GM12878 (cell line): ENCODE results near the gene USP34. TPM values are rescaled to one million over a fixed set of nuclear protein-coding genes. Genes with fewer than 3 reads are reported as not detected.

Experiments used
- ATAC-seq: fragments of 200-7000 bp; cut with Tn5 transposase; 3 replicates; pipeline ENCODE4 v1.9.1; 2020; ENCODE audit warnings: mild to moderate bottlenecking, moderate library complexity
- BruUV-seq: library from RNA; stranded (reverse); fragments of 400-500 nt; replicated peaks from 2 replicates; lab custom pipeline; 2021; lab: Mats Ljungman, UMichigan
- CTCF ChIA-PET: fragments of 300-600 bp; sonication (Branson Sonifier 250); formaldehyde crosslinking; extraction: SDS; loops from one replicate; lab custom pipeline; 2021; ENCODE audit warnings: inconsistent platforms; lab: Yijun Ruan, JAX
- POLR2A ChIA-PET: fragments of 350-600 bp; formaldehyde crosslinking; extraction: SDS; loops from one replicate; lab custom pipeline; 2021; ENCODE audit warnings: inconsistent platforms; lab: Charles Lee
- RAD21 ChIA-PET: fragments of 300-600 bp; sonication (Branson Sonifier 250); formaldehyde crosslinking; loops from one replicate; lab custom pipeline; 2023; ENCODE audit warnings: antibody characterized with exemption; ENCODE audit not compliant: unreplicated experiment; lab: Charles Lee
- SMC1A ChIA-PET: fragments of 300-600 bp; sonication (Branson Sonifier 250); formaldehyde crosslinking; loops from one replicate; lab custom pipeline; 2023; ENCODE audit not compliant: unreplicated experiment, uncharacterized antibody; lab: Charles Lee
- DNase-seq: peaks from one replicate; pipeline ENCODE4 v3.0.0-alpha.2; 2011; ENCODE audit warnings: low read depth, low spot score
- FAIRE-seq: peaks from 3 replicates; lab custom pipeline; 2011; peaks lifted over from hg19 to GRCh38; lab: Jason Lieb, UNC
- H2AFZ ChIP-seq: 2 replicates; pipeline ENCODE4 v1.6.0; 2011; ENCODE audit warnings: low read depth, low read length, control low read depth; ENCODE audit not compliant: control insufficient read depth
- H3K27ac ChIP-seq: 2 replicates; pipeline ENCODE4 v1.5.1; 2011; ENCODE audit warnings: control low read depth; ENCODE audit not compliant: control insufficient read depth, insufficient read depth
- H3K27me3 ChIP-seq, 2 experiments: replicated peaks in 1 of 2; 2 replicates each; pipeline versions ENCODE4 v1.6.0 to v1.6.1; 2011; ENCODE audit warnings: low read length in 1 of 2; ENCODE audit not compliant: control insufficient read depth in 2 of 2, insufficient read depth in 2 of 2
- H3K36me3 ChIP-seq, 2 experiments: 2 replicates each; pipeline ENCODE4 v1.5.1; 2011; ENCODE audit warnings: low read length in 1 of 2; ENCODE audit not compliant: control insufficient read depth in 2 of 2, insufficient read depth in 2 of 2
- H3K4me1 ChIP-seq: 2 replicates; pipeline ENCODE4 v1.6.1; 2011; ENCODE audit warnings: mild to moderate bottlenecking, low read length, moderate library complexity, mixed read lengths; ENCODE audit not compliant: control insufficient read depth, insufficient read depth
- H3K4me2 ChIP-seq: 2 replicates; pipeline ENCODE4 v1.6.0; 2011; ENCODE audit warnings: control low read depth; ENCODE audit not compliant: control insufficient read depth, insufficient read depth
- H3K4me3 ChIP-seq: fragments of 200-600 bp; sonication (generic); 2 replicates; pipeline ENCODE4 v1.5.1; 2016
- H3K79me2 ChIP-seq: 2 replicates; pipeline ENCODE4 v1.6.0; 2011; ENCODE audit warnings: low read length; ENCODE audit not compliant: control insufficient read depth, insufficient read depth
- H3K9ac ChIP-seq: 2 replicates; pipeline ENCODE4 v1.8.0; 2011; ENCODE audit warnings: low read length, control low read depth, mixed read lengths; ENCODE audit not compliant: control insufficient read depth, insufficient read depth
- H3K9me3 ChIP-seq: replicated peaks from 3 replicates; pipeline ENCODE4 v1.5.1; 2011; ENCODE audit warnings: mild to moderate bottlenecking, low read length; ENCODE audit not compliant: control insufficient read depth, insufficient read depth
- H4K20me1 ChIP-seq: 2 replicates; pipeline ENCODE4 v1.6.0; 2011; ENCODE audit not compliant: control insufficient read depth, insufficient read depth
- BMI1 ChIP-seq: fragments of 450-650 bp; IDR thresholded peaks from 2 replicates; pipeline ENCODE4 v1.6.1; 2016; ENCODE audit warnings: mild to moderate bottlenecking, moderate library complexity, borderline replicate concordance
- PAX5 ChIP-seq: IDR thresholded peaks from 2 replicates; pipeline ENCODE4 v1.6.1; 2011; ENCODE audit warnings: low read depth, low read length, borderline replicate concordance
- WGBS: methylation state at CpG from one replicate; pipeline ENCODE4 v1.1.6; 2016; ENCODE audit warnings: low lambda C conversion rate; ENCODE audit not compliant: insufficient replicate concordance, insufficient coverage; ENCODE audit errors: missing lambda C conversion rate; 5-methylcytosine and 5-hydroxymethylcytosine counted together
- in situ Hi-C: fragments of 300-500 bp; cut with MboI; formaldehyde crosslinking; loops from 9 replicates; pipeline ENCODE4 v1.14.3; 2018; ENCODE audit warnings: mixed read lengths
- intact Hi-C: fragments of 100-400 bp; cut with micrococcal nuclease; formaldehyde crosslinking; loops from one replicate; pipeline ENCODE4 v1.14.2; 2022; ENCODE audit not compliant: unreplicated experiment
- polyA plus RNA-seq, 11 experiments: library from polyadenylated mRNA; depleted of rRNA in 4 of 11; unstranded in 6 of 11; stranded (reverse) in 5 of 11; fragments of >200 nt; fragmentation: Nextera tagmentation in 4 of 11; fragmentation: Illumina TruSeq in 1 of 11; extraction: Ambion mirVana in 4 of 11; extraction: Trizol in 1 of 11; gene quantifications; 1 replicate in 1 of 11; 2 replicates in 10 of 11; pipeline versions ENCODE4 v1.2.1 to v1.2.3, GENCODE V29; 2011 to 2016; ENCODE audit warnings: inconsistent platforms in 2 of 11, missing spikeins in 2 of 11, low read depth in 1 of 11
- total RNA-seq, 4 experiments: library from RNA; depleted of rRNA in 3 of 4; stranded (reverse); fragments of >200 nt in 3 of 4; fragmentation: Illumina TruSeq in 1 of 4; extraction: Trizol in 1 of 4; gene quantifications; 2 replicates each; pipeline versions ENCODE4 v1.2.1 to v1.2.3, GENCODE V29; 2013 to 2021
- TF ChIP-seq, protein P1 (sequence below): fragments of 450-650 bp; IDR thresholded peaks from 2 replicates; pipeline ENCODE4 v1.6.1; 2016; ENCODE audit warnings: mild to moderate bottlenecking
- TF ChIP-seq, protein P2 (sequence below): fragments of 450-650 bp; IDR thresholded peaks from 2 replicates; pipeline ENCODE4 v1.6.1; 2017; ENCODE audit warnings: mild to moderate bottlenecking

USP34 gene
- total and polyA plus RNA-seq, 10 of the 15 experiments (the other 5 are each of a cell fraction or from before 2014, with no cell fraction given), result 26.2 to 106 (median 62.1) TPM

DNA sequence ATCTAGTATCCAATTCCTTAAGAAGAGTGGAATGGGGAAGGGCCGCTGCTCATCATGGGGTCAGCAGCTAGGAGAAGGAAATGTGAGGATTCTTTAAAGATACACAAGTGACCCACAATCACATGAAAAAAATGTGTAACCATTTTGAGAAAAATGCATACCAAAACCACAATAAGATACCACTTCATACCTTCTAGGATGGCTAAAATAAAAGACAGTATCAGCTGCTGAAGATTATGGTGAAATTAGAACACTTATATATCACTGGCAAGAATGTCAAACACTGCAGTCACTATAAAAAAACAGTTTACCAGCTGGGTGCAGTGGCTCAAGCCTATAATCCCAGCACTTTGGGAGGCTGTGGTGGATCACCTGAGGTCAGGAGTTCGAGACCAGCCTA lies 241.0 kb downstream of the USP34 start:
- H3K27ac ChIP-seq, result no peak overlapping the region
- no peaks in the 10 kb centered on the region for H4K20me1 ChIP-seq
- ChIA-PET POLR2A (no interaction called here), SMC1A (interaction anchor here (0.6 to 1.6 kb wide), 3 partner anchors 9 to 1167 kb away, joined by 3 to 6 read pairs (median 3); no protein-coding TSS in a partner anchor), RAD21 (no interaction called here), CTCF (no interaction called here)
- no peaks in the 10 kb centered on the region for H3K79me2 ChIP-seq
- no peak for TF ChIP-seq BMI1
- TF ChIP-seq, protein P1, sequence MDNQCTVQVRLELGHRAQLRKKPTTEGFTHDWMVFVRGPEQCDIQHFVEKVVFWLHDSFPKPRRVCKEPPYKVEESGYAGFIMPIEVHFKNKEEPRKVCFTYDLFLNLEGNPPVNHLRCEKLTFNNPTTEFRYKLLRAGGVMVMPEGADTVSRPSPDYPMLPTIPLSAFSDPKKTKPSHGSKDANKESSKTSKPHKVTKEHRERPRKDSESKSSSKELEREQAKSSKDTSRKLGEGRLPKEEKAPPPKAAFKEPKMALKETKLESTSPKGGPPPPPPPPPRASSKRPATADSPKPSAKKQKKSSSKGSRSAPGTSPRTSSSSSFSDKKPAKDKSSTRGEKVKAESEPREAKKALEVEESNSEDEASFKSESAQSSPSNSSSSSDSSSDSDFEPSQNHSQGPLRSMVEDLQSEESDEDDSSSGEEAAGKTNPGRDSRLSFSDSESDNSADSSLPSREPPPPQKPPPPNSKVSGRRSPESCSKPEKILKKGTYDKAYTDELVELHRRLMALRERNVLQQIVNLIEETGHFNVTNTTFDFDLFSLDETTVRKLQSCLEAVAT, result no peak
- TF ChIP-seq PAX5, result no peak
- TF ChIP-seq, protein P2, sequence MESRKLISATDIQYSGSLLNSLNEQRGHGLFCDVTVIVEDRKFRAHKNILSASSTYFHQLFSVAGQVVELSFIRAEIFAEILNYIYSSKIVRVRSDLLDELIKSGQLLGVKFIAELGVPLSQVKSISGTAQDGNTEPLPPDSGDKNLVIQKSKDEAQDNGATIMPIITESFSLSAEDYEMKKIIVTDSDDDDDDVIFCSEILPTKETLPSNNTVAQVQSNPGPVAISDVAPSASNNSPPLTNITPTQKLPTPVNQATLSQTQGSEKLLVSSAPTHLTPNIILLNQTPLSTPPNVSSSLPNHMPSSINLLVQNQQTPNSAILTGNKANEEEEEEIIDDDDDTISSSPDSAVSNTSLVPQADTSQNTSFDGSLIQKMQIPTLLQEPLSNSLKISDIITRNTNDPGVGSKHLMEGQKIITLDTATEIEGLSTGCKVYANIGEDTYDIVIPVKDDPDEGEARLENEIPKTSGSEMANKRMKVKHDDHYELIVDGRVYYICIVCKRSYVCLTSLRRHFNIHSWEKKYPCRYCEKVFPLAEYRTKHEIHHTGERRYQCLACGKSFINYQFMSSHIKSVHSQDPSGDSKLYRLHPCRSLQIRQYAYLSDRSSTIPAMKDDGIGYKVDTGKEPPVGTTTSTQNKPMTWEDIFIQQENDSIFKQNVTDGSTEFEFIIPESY, result no peak
- no peaks in the 10 kb centered on the region for H3K27me3 ChIP-seq
- intact Hi-C loops, result no loop called here
- H3K4me1 ChIP-seq, result no peaks in the 10 kb centered on the region
- WGBS, result 96% methylated on average over 2 of the region's 2 CpGs
- in situ Hi-C loops, result no loop called here
- H3K9ac ChIP-seq, result no peak overlapping the region
- H2AFZ ChIP-seq, result no peak overlapping the region
- peaks cover 4 to 10% of the 10 kb centered on the region in 2 experiments for H3K36me3 ChIP-seq
- ATAC-seq (no peak), DNase-seq (no peak), FAIRE-seq (no peak)
- H3K9me3 ChIP-seq, result no peaks in the 10 kb centered on the region
- H3K4me3 ChIP-seq, result no peak overlapping the region
- no TSS peak for BruUV-seq
- no peak overlapping the region for H3K4me2 ChIP-seq
